Loucy (cell line): ENCODE measurements around the gene WDR87.

ENCODE experiments used
- H2AFZ ChIP-seq: fragments of 200-600 bp; sonication (generic); 2 replicates; pipeline ENCODE4 v1.6.0; 2016; ENCODE audit warnings: antibody characterized with exemption, mild to moderate bottlenecking, low read length, moderate library complexity
- H3F3A ChIP-seq: fragments of 200-600 bp; 2 replicates; pipeline ENCODE4 v1.6.0; 2016; ENCODE audit warnings: antibody characterized with exemption, low read depth, mild to moderate bottlenecking
- H3K27me3 ChIP-seq: fragments of 200-600 bp; sonication (generic); 2 replicates; pipeline ENCODE4 v1.6.1; 2014; ENCODE audit warnings: low read length, mild to moderate bottlenecking; ENCODE audit not compliant: insufficient read depth, poor library complexity, severe bottlenecking
- H3K36me3 ChIP-seq: fragments of 200-600 bp; sonication (generic); 2 replicates; pipeline ENCODE4 v1.6.1; 2016; ENCODE audit warnings: low read length; ENCODE audit not compliant: insufficient read depth
- H3K4me1 ChIP-seq: fragments of 200-600 bp; sonication (generic); 2 replicates; pipeline ENCODE4 v1.5.1; 2014; ENCODE audit warnings: low read length, mild to moderate bottlenecking; ENCODE audit not compliant: insufficient read depth, poor library complexity, severe bottlenecking
- H3K4me2 ChIP-seq: fragments of 200-600 bp; sonication (generic); 2 replicates; pipeline ENCODE4 v1.6.0; 2014; ENCODE audit warnings: antibody characterized with exemption, low read length, low read depth, mild to moderate bottlenecking; ENCODE audit not compliant: poor library complexity, severe bottlenecking
- H3K4me3 ChIP-seq: fragments of 200-600 bp; sonication (generic); 2 replicates; pipeline ENCODE4 v1.5.1; 2014; ENCODE audit warnings: low read length, mild to moderate bottlenecking, mixed read lengths; ENCODE audit not compliant: poor library complexity, severe bottlenecking
- H3K79me2 ChIP-seq: fragments of 200-600 bp; sonication (generic); 2 replicates; pipeline ENCODE4 v1.6.1; 2014; ENCODE audit warnings: low read length; ENCODE audit not compliant: insufficient read depth
- H3K9ac ChIP-seq: fragments of 200-600 bp; sonication (generic); 2 replicates; pipeline ENCODE4 v1.6.0; 2014; ENCODE audit warnings: mild to moderate bottlenecking, low read depth, low read length, moderate library complexity; ENCODE audit not compliant: poor library complexity, severe bottlenecking
- H3K9me2 ChIP-seq: fragments of 200-600 bp; sonication (generic); replicated peaks from 2 replicates; pipeline ENCODE4 v1.6.1; 2016; ENCODE audit warnings: low read depth, low read length, mixed read lengths
- H3K9me3 ChIP-seq: fragments of 200-600 bp; sonication (generic); 2 replicates; pipeline ENCODE4 v1.6.1; 2014; ENCODE audit warnings: mild to moderate bottlenecking, antibody characterized with exemption, low read length, low read depth; ENCODE audit not compliant: insufficient read depth
- H4K20me1 ChIP-seq: fragments of 200-600 bp; sonication (generic); 2 replicates; pipeline ENCODE4 v1.6.0; 2014; ENCODE audit warnings: antibody characterized with exemption, low read length, mild to moderate bottlenecking; ENCODE audit not compliant: insufficient read depth, poor library complexity, severe bottlenecking
- EZH2phosphoT487 ChIP-seq: fragments of 200-600 bp; IDR thresholded peaks from 2 replicates; pipeline ENCODE4 v1.6.1; 2018; ENCODE audit warnings: antibody characterized with exemption, mild to moderate bottlenecking, moderate library complexity, borderline replicate concordance
- TF ChIP-seq, protein P1 (sequence below): fragments of 200-600 bp; sonication (generic); conservative IDR thresholded peaks from 2 replicates; pipeline ENCODE4 v1.5.1; 2014; ENCODE audit warnings: mild to moderate bottlenecking, antibody characterized with exemption, low read length

WDR87 gene

DNA sequence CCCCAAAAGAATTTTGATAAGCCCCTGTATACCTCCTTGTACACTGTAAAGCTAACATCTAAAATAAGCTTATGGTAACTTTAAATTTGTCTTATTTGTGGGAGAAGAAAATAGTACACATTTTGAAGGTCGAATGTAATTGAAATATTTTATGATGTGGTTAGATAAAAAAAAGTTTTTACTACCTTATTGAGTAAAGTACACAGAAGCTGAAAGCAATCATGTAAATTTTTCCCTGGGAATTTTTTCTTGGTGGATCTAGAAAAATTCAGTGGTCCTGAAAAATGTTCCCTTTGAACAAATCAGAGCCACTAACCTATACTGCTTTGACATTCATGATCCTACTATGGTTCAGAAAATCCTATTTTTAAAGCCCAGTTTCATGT, 47.5 kb upstream of the WDR87 start:
- no peaks in the 10 kb centered on the region for H3K4me1 ChIP-seq
- no peaks in the 10 kb centered on the region for H3K27me3 ChIP-seq
- H3K4me3 ChIP-seq: no peak overlapping the region
- H3K9me3 ChIP-seq: no peaks in the 10 kb centered on the region
- TF ChIP-seq, protein P1, sequence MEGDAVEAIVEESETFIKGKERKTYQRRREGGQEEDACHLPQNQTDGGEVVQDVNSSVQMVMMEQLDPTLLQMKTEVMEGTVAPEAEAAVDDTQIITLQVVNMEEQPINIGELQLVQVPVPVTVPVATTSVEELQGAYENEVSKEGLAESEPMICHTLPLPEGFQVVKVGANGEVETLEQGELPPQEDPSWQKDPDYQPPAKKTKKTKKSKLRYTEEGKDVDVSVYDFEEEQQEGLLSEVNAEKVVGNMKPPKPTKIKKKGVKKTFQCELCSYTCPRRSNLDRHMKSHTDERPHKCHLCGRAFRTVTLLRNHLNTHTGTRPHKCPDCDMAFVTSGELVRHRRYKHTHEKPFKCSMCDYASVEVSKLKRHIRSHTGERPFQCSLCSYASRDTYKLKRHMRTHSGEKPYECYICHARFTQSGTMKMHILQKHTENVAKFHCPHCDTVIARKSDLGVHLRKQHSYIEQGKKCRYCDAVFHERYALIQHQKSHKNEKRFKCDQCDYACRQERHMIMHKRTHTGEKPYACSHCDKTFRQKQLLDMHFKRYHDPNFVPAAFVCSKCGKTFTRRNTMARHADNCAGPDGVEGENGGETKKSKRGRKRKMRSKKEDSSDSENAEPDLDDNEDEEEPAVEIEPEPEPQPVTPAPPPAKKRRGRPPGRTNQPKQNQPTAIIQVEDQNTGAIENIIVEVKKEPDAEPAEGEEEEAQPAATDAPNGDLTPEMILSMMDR: no peak
- no peak for TF ChIP-seq EZH2phosphoT487
- H3K4me2 ChIP-seq: no peak overlapping the region
- no peak overlapping the region for H2AFZ ChIP-seq
- H3K9ac ChIP-seq: no peak overlapping the region
- H3F3A ChIP-seq: no peaks in the 10 kb centered on the region
- H4K20me1 ChIP-seq: no peaks in the 10 kb centered on the region
- H3K79me2 ChIP-seq: peaks cover 5% of the 10 kb centered on the region; the same call in 1 of the 2 replicates
- H3K9me2 ChIP-seq: no peaks in the 10 kb centered on the region
- no peaks in the 10 kb centered on the region for H3K36me3 ChIP-seq

DNA sequence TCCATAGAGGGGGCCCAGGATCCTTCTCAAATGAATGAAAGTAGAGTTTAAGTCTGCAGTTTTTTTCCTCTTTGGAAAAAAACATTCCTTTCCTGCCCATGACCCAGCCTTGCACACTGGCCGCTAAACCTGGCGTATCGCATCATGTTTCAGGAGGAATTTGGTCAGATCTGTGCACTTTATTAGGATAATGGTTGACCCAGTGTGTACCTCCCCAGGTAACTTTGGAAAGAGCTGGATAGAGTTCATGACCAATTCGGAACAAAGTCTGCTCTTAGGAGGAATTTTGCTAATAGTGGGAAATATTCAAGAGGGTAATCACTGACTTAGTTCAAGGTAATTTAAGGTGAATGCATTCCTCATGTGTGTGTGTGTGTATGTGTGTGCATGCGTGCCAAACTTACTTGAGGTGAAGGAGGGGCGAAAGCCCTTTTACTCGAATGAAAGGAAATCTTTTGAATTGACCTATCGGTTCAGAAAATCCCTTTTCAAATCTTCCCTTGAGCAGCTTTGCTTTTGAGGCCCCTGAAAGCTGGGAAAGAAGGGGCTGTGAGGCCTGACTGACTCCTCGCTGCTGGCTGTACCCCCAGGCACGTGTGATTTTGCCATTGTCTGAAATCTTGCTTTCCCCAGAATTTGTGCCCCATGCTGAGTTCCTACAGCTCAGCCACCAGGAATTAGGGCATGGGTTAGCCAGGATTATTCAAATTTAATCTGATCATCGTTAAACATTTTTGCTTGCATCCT, 47.0 kb upstream of the WDR87 start:
- Histone ChIP-seq H3K27me3 (no peaks in the 10 kb centered on the region), H3K9ac (no peak overlapping the region), H3K9me3 (no peaks in the 10 kb centered on the region), H3K4me3 (no peak overlapping the region), H3K4me2 (no peak overlapping the region), H3F3A (no peaks in the 10 kb centered on the region), H2AFZ (no peak overlapping the region), H4K20me1 (no peaks in the 10 kb centered on the region), H3K79me2 (peaks cover 5% of the 10 kb centered on the region; the same call in 1 of the 2 replicates), H3K36me3 (no peaks in the 10 kb centered on the region), H3K9me2 (no peaks in the 10 kb centered on the region), H3K4me1 (no peaks in the 10 kb centered on the region)
- TF ChIP-seq EZH2phosphoT487: no peak

DNA sequence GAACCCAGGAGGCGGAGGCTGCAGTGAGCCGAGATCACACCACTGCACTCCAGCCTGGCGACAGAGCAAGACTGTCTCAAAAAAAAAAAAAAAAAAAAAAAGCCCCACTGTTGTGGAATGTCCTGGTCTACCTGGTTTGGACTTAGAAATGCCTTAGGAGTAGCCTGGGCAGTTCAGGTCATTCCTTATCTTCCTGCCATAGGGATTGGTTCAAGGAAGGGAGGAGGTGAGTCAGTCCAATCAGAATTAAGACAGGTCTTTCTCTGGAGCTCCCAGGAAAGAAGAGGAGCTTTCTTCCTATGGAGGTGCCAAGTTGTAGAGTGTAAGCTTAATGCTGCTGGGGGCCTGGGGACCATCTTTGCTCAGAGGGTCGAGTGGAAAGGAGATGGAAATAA, 45.4 kb upstream of the WDR87 start:
- TF ChIP-seq, protein P1: no peak
- no peak for TF ChIP-seq EZH2phosphoT487
- Histone ChIP-seq H3K9ac (no peak overlapping the region), H3K9me3 (no peaks in the 10 kb centered on the region), H3K79me2 (no peaks in the 10 kb centered on the region; the same call in 1 of the 2 replicates), H3K4me3 (no peak overlapping the region), H3K27me3 (no peaks in the 10 kb centered on the region), H3K4me1 (no peaks in the 10 kb centered on the region), H3K4me2 (no peak overlapping the region), H2AFZ (no peak overlapping the region), H3F3A (no peaks in the 10 kb centered on the region), H4K20me1 (no peaks in the 10 kb centered on the region), H3K36me3 (no peaks in the 10 kb centered on the region), H3K9me2 (no peaks in the 10 kb centered on the region)
